ENCODE results near the gene DIABLO. TPM values are rescaled to one million over a fixed set of nuclear protein-coding genes. Genes with fewer than 3 reads are reported as not detected.

The DIABLO gene
- total RNA-seq, 2 donors from 2014 or later, result 54.1 to 132 TPM

- Histone ChIP-seq H3K27ac (no peak overlapping the region), H3K9me3 (no peaks in the 10 kb centered on the region), H3K4me1 (replicated peaks) (no peaks in the 10 kb centered on the region), H3K4me3 (no peak overlapping the region), H3K36me3 (no peaks in the 10 kb centered on the region), H3K27me3 (replicated peaks; ENCODE audit: insufficient read depth) (no peaks in the 10 kb centered on the region)
- no peak for TF ChIP-seq POLR2A (IDR thresholded peaks at IDR 0.05)
- DNase-seq (ENCODE audit: low spot score), result no peak
- intact Hi-C loops (cut with DNase I), result no loop called here
- 74% methylated on average over 24 of the region's 24 CpGs for WGBS
These were observed 25.2 kb downstream of the DIABLO start for GRCh38 chr12:122200541-122201175.

- DNase-seq (ENCODE audit: low spot score), result no peak
- TF ChIP-seq CTCF (IDR thresholded peaks at IDR 0.05), result no peak
- TF ChIP-seq POLR2A (IDR thresholded peaks at IDR 0.05), result no peak
- no peak for TF ChIP-seq POLR2AphosphoS5 (IDR thresholded peaks at IDR 0.05)
- WGBS, result 94% methylated on average over 29 of the region's 29 CpGs
- intact Hi-C loops (cut with DNase I), result no loop called here
- Histone ChIP-seq H3K36me3 (no peaks in the 10 kb centered on the region), H3K4me3 (no peak overlapping the region), H3K9me3 (no peaks in the 10 kb centered on the region), H3K27ac (no peak overlapping the region), H3K27me3 (replicated peaks; ENCODE audit: insufficient read depth) (no peaks in the 10 kb centered on the region), H3K4me1 (replicated peaks) (no peaks in the 10 kb centered on the region)
These were observed 26.1 kb downstream of the DIABLO start for GRCh38 chr12:122199484-122200355.

GRCh38 chr12:122197612-122197966, 28.3 kb downstream of the DIABLO start:
- Histone ChIP-seq H3K4me3 (no peak overlapping the region), H3K27ac (no peak overlapping the region), H3K27me3 (replicated peaks; ENCODE audit: insufficient read depth) (no peaks in the 10 kb centered on the region), H3K36me3 (no peaks in the 10 kb centered on the region), H3K9me3 (no peaks in the 10 kb centered on the region), H3K4me1 (replicated peaks) (no peaks in the 10 kb centered on the region)
- TF ChIP-seq POLR2A (IDR thresholded peaks at IDR 0.05) (no peak), CTCF (IDR thresholded peaks at IDR 0.05) (no peak), POLR2AphosphoS5 (IDR thresholded peaks at IDR 0.05) (no peak)
- WGBS, result 70% methylated on average over 1 of the region's 1 CpG
- intact Hi-C loops (cut with DNase I), result no loop called here
- DNase-seq (ENCODE audit: low spot score), result no peak

GRCh38 chr12:122195405-122195804, 30.4 kb downstream of the DIABLO start:
- 92% methylated on average over 4 of the region's 4 CpGs for WGBS

More at GRCh38 chr12:122195405-122195804, 30.4 kb downstream of the DIABLO start:
- no peaks in the 10 kb centered on the region for H3K4me1 ChIP-seq (replicated peaks)
- no peak for DNase-seq (ENCODE audit: low spot score)
- H3K9me3 ChIP-seq, result no peaks in the 10 kb centered on the region
- no peaks in the 10 kb centered on the region for H3K27me3 ChIP-seq (replicated peaks; ENCODE audit: insufficient read depth)
- no peak overlapping the region for H3K27ac ChIP-seq
- H3K4me3 ChIP-seq, result no peak overlapping the region
- no peak for TF ChIP-seq CTCF (IDR thresholded peaks at IDR 0.05)
- TF ChIP-seq POLR2AphosphoS5 (IDR thresholded peaks at IDR 0.05), result no peak
- TF ChIP-seq POLR2A (IDR thresholded peaks at IDR 0.05), result no peak
- no peaks in the 10 kb centered on the region for H3K36me3 ChIP-seq
- intact Hi-C loops (cut with DNase I), result no loop called here

Data from prostate gland (tissue), 2 donors.